ENCODE results near the gene ZNF750.
"Not testable (repeated sequence)": the region's sequence is repeated elsewhere in the genome, so short reads cannot be mapped to it uniquely, and the experiment has no call there.

The ZNF750 gene

DNA sequence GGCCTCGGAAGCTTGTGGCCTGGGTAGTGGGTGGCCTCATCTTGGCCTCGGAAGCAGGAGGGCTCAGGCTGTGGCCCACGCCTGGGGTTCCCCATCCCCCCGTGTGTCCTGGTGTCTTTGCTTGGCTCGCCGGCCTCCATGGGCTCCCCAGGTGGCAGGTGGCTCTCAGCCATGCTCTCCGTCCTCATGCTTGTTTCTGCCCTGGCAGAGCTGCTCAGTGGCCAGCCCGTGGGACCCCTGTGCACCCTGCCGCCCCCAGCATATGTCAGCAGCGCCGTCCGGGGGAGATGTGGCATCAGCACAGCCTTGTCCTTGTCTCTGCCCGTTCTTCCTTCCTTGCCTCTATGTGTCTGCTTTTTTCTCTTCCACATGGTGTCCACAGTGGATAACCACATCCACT is 49.4 kb downstream of the ZNF750 start:
- no peak for DNase-seq

- no peak for DNase-seq
Measured at GRCh38 chr17:82789806-82790205, 50.0 kb downstream of the ZNF750 start.

- no peak for DNase-seq
Measured at GRCh38 chr17:82789051-82789592, 50.7 kb downstream of the ZNF750 start.

- DNase-seq = no peak
Measured at GRCh38 chr17:82788206-82789001, 51.4 kb downstream of the ZNF750 start.

GRCh38 chr17:82787081-82787848 is 52.6 kb downstream of the ZNF750 start:
- no peak for DNase-seq

DNA sequence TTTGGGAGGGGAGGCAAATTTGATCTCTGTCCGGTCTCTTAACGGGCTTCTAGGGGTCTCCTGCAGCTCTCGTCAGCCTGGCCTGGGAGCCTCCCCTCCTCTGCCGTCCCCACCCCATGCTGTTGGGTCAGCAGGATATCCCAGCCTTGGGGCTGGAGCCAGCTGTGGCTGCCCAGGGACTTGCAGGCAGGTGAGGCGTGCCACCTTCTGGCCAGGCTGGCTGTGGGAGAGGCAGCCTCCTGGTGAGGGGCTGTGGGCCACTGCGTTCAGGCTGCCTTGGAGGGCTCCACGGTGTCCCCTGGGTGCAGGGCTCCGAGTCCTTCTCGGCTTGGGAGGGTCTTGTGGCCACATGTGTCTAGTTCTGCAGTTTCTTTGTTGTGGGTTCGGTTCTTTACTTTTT is 53.4 kb downstream of the ZNF750 start:
- no peak for DNase-seq

DNA sequence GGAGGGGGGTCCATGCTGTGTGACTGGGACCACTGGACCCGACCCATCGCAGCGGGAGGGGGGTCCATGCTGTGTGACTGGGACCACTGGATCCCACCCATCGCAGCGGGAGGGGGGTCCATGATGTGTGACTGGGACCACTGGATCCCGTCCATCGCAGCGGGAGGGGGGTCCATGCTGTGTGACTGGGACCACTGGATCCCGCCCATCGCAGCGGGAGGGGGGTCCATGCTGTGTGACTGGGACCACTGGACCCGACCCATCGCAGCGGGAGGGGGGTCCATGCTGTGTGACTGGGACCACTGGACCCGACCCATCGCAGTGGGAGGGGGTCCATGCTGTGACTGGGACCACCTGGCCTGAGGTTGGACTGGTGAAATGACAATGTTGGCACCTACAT is 54.2 kb downstream of the ZNF750 start:
- DNase-seq = not testable (repeated sequence)

DNA sequence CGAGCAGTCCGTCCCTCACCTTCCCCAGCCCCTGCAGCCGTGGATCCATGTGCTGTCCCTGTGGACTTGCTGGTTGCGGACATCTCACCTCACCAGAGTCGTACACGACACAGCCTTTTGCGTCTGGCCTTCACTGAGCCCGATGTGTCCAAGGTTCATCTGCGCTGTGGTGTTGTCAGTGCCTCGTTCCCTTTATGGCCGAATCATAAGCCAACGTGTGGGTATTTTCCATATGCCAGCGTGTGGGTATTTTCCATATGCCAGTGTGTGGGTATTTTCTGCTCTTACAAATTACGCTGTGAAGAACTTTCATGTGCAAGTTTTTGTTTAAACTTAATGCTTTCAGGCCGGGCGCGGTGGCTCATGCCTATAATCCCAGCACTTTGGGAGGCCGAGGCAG is 56.3 kb downstream of the ZNF750 start:
- DNase-seq = no peak

GRCh38 chr17:82782657-82783207 is 57.1 kb downstream of the ZNF750 start:
- DNase-seq = no peak

DNA sequence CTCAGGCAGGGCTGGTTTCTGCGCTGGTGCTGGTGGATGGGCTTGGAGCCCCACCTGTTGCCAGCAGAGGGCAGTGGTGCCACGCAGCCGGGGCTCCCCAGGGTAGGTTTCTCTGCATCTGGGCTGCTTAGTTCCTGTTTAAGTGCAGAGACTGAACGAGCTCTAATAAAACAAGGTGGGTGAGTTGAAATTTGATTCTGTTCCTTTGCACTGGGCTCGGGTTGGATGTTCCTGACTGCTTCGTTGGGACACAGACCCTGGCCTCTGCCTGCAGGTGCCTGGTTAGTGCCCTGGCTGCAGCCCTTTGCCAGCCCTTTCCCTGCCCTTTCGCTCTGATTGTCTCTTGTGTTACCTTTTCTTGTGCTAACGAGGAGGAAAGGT is 57.9 kb downstream of the ZNF750 start:
- peak; percentile 83 for DNase-seq

DNA sequence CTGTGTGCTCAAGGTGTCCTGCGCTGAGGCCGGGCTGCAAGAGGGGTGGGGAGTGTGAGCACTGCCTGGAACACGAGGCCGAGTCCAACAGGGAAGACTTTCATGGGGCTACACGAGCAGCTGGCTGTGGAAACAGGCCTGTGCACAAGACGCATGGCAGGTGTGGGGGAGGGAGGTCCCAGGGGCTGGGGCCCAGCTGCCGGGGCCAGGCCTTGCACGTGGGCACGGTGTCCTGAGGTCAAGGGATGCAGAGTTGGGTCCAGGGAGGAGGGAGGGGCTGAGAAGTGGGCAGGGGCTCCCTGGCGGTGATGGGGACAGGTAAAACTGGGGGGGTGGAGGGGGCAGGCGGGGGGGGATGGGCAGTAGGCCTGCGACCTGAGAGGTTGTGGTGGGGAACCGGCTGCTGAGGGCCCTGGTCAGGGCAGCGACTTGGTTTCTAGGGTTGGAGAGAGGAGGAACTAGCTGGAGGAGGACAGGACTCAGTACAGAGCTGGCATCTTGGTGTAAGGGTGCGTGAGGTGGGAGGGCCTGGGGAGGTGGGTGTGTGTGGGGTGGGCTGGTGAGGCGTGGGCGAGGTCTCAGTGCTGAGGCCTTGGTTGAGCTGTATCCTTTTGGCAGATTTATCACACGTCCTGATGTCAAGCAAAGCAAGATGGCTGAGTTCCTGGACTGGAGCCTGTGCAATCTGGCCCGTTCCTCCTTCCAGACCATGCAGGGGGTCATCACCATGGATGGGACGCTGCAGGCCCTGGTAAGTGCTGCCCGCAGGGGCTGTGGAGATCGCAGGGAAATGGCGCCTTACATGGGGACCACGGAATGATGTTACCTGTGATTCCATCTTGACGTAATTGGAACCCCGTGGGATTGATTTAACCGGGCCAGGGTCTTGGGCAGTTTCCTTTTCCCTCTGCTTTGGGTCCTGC is 58.6 kb downstream of the ZNF750 start:
- DNase-seq = no peak

- DNase-seq = no peak
Measured at GRCh38 chr17:82780195-82780594, 59.6 kb downstream of the ZNF750 start.

- no peak for DNase-seq
Measured at GRCh38 chr17:82779541-82779940, 60.3 kb downstream of the ZNF750 start.

Data from T-helper 9 cell (primary cell).